GM23338 (cell line): ENCODE measurements around the gene KCNT2. TPM values are rescaled to one million over a fixed set of nuclear protein-coding genes. Genes with fewer than 3 reads are reported as not detected.
A peak's percentile ranks its signal among the peaks of the same experiment; 100 is the strongest.

Source experiments
- ATAC-seq: fragments of 200-7000 bp; cut with Tn5 transposase; 3 replicates; pipeline ENCODE4 v1.9.1; 2020
- DNase-seq: peaks from one replicate; pipeline ENCODE4 v3.0.0-alpha.2; 2015; ENCODE audit warnings: low spot score
- H2AFZ ChIP-seq: fragments of 200-600 bp; sonication (generic); 2 replicates; pipeline ENCODE4 v1.8.0; 2016; ENCODE audit warnings: antibody characterized with exemption, mild to moderate bottlenecking, moderate library complexity
- H3F3A ChIP-seq: fragments of 200-600 bp; sonication (generic); replicated peaks from 2 replicates; pipeline ENCODE4 v1.8.0; 2017; ENCODE audit warnings: antibody characterized with exemption, mixed run types, low read depth
- H3K27ac ChIP-seq: fragments of 200-600 bp; sonication (generic); 2 replicates; pipeline ENCODE4 v1.6.1; 2016; ENCODE audit warnings: low read depth
- H3K27me3 ChIP-seq: fragments of 200-600 bp; sonication (generic); 2 replicates; pipeline ENCODE4 v1.8.0; 2016; ENCODE audit warnings: mild to moderate bottlenecking, mixed run types, moderate library complexity; ENCODE audit not compliant: insufficient read depth
- H3K36me3 ChIP-seq: fragments of 200-600 bp; sonication (generic); 2 replicates; pipeline ENCODE4 v1.8.0; 2016; ENCODE audit warnings: mild to moderate bottlenecking; ENCODE audit not compliant: insufficient read depth
- H3K4me1 ChIP-seq: fragments of 200-600 bp; sonication (generic); 2 replicates; pipeline ENCODE4 v1.8.0; 2016; ENCODE audit warnings: mild to moderate bottlenecking, moderate library complexity; ENCODE audit not compliant: insufficient read depth
- H3K4me2 ChIP-seq: fragments of 200-600 bp; sonication (generic); 2 replicates; pipeline ENCODE4 v1.7.1; 2017; ENCODE audit warnings: mixed run types
- H3K4me3 ChIP-seq: fragments of 200-600 bp; sonication (generic); 2 replicates; pipeline ENCODE4 v1.6.1; 2016; ENCODE audit warnings: mixed run types
- H3K79me2 ChIP-seq: fragments of 200-600 bp; sonication (generic); replicated peaks from 2 replicates; pipeline ENCODE4 v1.8.0; 2017; ENCODE audit warnings: mild to moderate bottlenecking; ENCODE audit not compliant: insufficient read depth
- H3K9me2 ChIP-seq: fragments of 200-600 bp; sonication (generic); 2 replicates; pipeline ENCODE4 v1.8.0; 2017; ENCODE audit not compliant: insufficient read depth
- H4K20me1 ChIP-seq: fragments of 200-600 bp; sonication (generic); replicated peaks from 2 replicates; pipeline ENCODE4 v1.8.0; 2017; ENCODE audit warnings: mild to moderate bottlenecking; ENCODE audit not compliant: insufficient read depth
- H3K27ac Mint-ChIP-seq: 2 replicates; pipeline ENCODE4 v1.8.0; 2020; ENCODE audit warnings: inconsistent platforms, mild to moderate bottlenecking, moderate library complexity, mixed read lengths
- H3K27me3 Mint-ChIP-seq: 3 replicates; pipeline ENCODE4 v1.8.0; 2022; ENCODE audit warnings: low read depth, mild to moderate bottlenecking, moderate library complexity, mixed read lengths, inconsistent platforms; ENCODE audit not compliant: insufficient read depth, poor library complexity
- H3K36me3 Mint-ChIP-seq: 3 replicates; pipeline ENCODE4 v1.8.0; 2021; ENCODE audit warnings: low read depth, mild to moderate bottlenecking, inconsistent platforms, moderate library complexity, mixed read lengths
- H3K4me1 Mint-ChIP-seq: 3 replicates; pipeline ENCODE4 v1.8.0; 2020; ENCODE audit warnings: mild to moderate bottlenecking, inconsistent platforms, mixed read lengths
- H3K4me3 Mint-ChIP-seq: 3 replicates; pipeline ENCODE4 v1.8.0; 2021; ENCODE audit warnings: moderate library complexity, mild to moderate bottlenecking, inconsistent platforms, mixed read lengths
- H3K9me3 Mint-ChIP-seq: 3 replicates; pipeline ENCODE4 v1.8.0; 2020; ENCODE audit warnings: moderate library complexity, mild to moderate bottlenecking, inconsistent platforms, mixed read lengths
- CREB1 ChIP-seq: fragments of 250-450 bp; sonication (Bioruptor Pico); IDR thresholded peaks from 2 replicates; pipeline ENCODE4 v1.5.0; 2020; ENCODE audit warnings: low read depth, mild to moderate bottlenecking, moderate library complexity
- CTCF ChIP-seq, 2 experiments: fragments of 200-600 bp in 1 of 2; sonication (generic) in 1 of 2; conservative IDR thresholded peaks; 2 replicates each; pipeline versions ENCODE4 v1.5.1 to v1.6.1; 2016 to 2017; ENCODE audit warnings: antibody characterized with exemption in 2 of 2, low read depth in 2 of 2, mild to moderate bottlenecking in 2 of 2, moderate library complexity in 1 of 2
- EZH2 ChIP-seq: fragments of 200-600 bp; sonication (generic); IDR thresholded peaks from one replicate; pipeline ENCODE4 v1.8.0; 2017; ENCODE audit warnings: antibody characterized with exemption, mild to moderate bottlenecking, low read depth; ENCODE audit not compliant: unreplicated experiment
- EZH2phosphoT487 ChIP-seq: fragments of 200-600 bp; sonication (generic); IDR thresholded peaks from one replicate; pipeline ENCODE4 v1.8.1; 2018; ENCODE audit warnings: antibody characterized with exemption; ENCODE audit not compliant: unreplicated experiment
- JUNB ChIP-seq: IDR thresholded peaks from one replicate; pipeline ENCODE4 v1.6.1; 2016; ENCODE audit warnings: antibody characterized with exemption; ENCODE audit not compliant: unreplicated experiment
- NANOG ChIP-seq: IDR thresholded peaks from 2 replicates; pipeline ENCODE4 v1.6.1; 2016; ENCODE audit warnings: antibody characterized with exemption, borderline replicate concordance
- POLR2AphosphoS5 ChIP-seq: IDR thresholded peaks from 2 replicates; pipeline ENCODE4 v1.6.1; 2016; ENCODE audit warnings: antibody characterized with exemption, low read depth
- ZNF114 ChIP-seq: fragments of 250-450 bp; sonication (Bioruptor Pico); IDR thresholded peaks from 2 replicates; pipeline ENCODE4 v1.5.0; 2020; ENCODE audit warnings: mild to moderate bottlenecking, moderate library complexity
- ZNF331 ChIP-seq: fragments of 250-450 bp; sonication (Bioruptor Pico); IDR thresholded peaks from 2 replicates; pipeline ENCODE4 v1.5.0; 2020; ENCODE audit warnings: low read depth, mild to moderate bottlenecking, moderate library complexity
- ZNF462 ChIP-seq: fragments of 250-450 bp; sonication (Bioruptor Pico); IDR thresholded peaks from 2 replicates; pipeline ENCODE4 v1.5.0; 2020; ENCODE audit warnings: mild to moderate bottlenecking, moderate library complexity
- polyA plus RNA-seq: library from polyadenylated mRNA; unstranded; fragments of >200 nt; fragmentation: Nextera tagmentation; extraction: Ambion mirVana; gene quantifications from 2 replicates; pipeline ENCODE4 v1.2.1, GENCODE V29; 2016
- total RNA-seq: library from RNA; depleted of rRNA; stranded (reverse); fragments of >200 nt; shearing (Covaris generic); gene quantifications from 2 replicates; pipeline ENCODE4 v1.2.3, GENCODE V29; 2014
- TF ChIP-seq, protein P1 (sequence below): IDR thresholded peaks from one replicate; pipeline ENCODE4 v1.6.1; 2018; ENCODE audit warnings: antibody characterized with exemption; ENCODE audit not compliant: unreplicated experiment

KCNT2 gene
- total and polyA plus RNA-seq, 2 experiments from 2014 or later, result 5.4 to 13.4 TPM

- peaks cover 3% of the 10 kb centered on the region; the same call in 2 of the 3 replicates for H3K36me3 Mint-ChIP-seq
- peaks cover 6% of the 10 kb centered on the region for H3K27me3 Mint-ChIP-seq
- peak; percentile 59 for ATAC-seq
- Histone ChIP-seq H3K9me2 (no peaks in the 10 kb centered on the region), H4K20me1 (peaks cover 13% of the 10 kb centered on the region), H3F3A (no peaks in the 10 kb centered on the region), H3K79me2 (peaks cover 49% of the 10 kb centered on the region), H3K27me3 (no peaks in the 10 kb centered on the region), H3K4me3 (no peak overlapping the region), H3K4me2 (no peak overlapping the region), H3K27ac (no peak overlapping the region), H2AFZ (no peak overlapping the region), H3K4me1 (no peaks in the 10 kb centered on the region), H3K36me3 (no peaks in the 10 kb centered on the region)
- no peak overlapping the region for H3K27ac Mint-ChIP-seq
- no peak overlapping the region for H3K4me3 Mint-ChIP-seq
- peaks cover 14% of the 10 kb centered on the region for H3K4me1 Mint-ChIP-seq
- no peak for TF ChIP-seq JUNB
- no peak for TF ChIP-seq EZH2phosphoT487
- TF ChIP-seq CTCF (conservative IDR thresholded peaks at IDR 0.05; ENCODE audit: low read depth in 2 of 2), result no peak
- no peak for TF ChIP-seq ZNF331 (CRISPR knock-in tag)
- TF ChIP-seq, protein P1, sequence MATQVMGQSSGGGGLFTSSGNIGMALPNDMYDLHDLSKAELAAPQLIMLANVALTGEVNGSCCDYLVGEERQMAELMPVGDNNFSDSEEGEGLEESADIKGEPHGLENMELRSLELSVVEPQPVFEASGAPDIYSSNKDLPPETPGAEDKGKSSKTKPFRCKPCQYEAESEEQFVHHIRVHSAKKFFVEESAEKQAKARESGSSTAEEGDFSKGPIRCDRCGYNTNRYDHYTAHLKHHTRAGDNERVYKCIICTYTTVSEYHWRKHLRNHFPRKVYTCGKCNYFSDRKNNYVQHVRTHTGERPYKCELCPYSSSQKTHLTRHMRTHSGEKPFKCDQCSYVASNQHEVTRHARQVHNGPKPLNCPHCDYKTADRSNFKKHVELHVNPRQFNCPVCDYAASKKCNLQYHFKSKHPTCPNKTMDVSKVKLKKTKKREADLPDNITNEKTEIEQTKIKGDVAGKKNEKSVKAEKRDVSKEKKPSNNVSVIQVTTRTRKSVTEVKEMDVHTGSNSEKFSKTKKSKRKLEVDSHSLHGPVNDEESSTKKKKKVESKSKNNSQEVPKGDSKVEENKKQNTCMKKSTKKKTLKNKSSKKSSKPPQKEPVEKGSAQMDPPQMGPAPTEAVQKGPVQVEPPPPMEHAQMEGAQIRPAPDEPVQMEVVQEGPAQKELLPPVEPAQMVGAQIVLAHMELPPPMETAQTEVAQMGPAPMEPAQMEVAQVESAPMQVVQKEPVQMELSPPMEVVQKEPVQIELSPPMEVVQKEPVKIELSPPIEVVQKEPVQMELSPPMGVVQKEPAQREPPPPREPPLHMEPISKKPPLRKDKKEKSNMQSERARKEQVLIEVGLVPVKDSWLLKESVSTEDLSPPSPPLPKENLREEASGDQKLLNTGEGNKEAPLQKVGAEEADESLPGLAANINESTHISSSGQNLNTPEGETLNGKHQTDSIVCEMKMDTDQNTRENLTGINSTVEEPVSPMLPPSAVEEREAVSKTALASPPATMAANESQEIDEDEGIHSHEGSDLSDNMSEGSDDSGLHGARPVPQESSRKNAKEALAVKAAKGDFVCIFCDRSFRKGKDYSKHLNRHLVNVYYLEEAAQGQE, result no peak
- TF ChIP-seq CREB1 (CRISPR knock-in tag), result no peak
- TF ChIP-seq ZNF114 (CRISPR knock-in tag), result no peak
- TF ChIP-seq POLR2AphosphoS5, result no peak
- no peak for TF ChIP-seq NANOG
- TF ChIP-seq EZH2, result no peak
- DNase-seq, result peak; percentile 8
- no peaks in the 10 kb centered on the region; the same call in 2 of the 3 replicates for H3K9me3 Mint-ChIP-seq
These were observed 92.3 kb downstream of the KCNT2 start for GRCh38 chr1:196515904-196516303.

DNA sequence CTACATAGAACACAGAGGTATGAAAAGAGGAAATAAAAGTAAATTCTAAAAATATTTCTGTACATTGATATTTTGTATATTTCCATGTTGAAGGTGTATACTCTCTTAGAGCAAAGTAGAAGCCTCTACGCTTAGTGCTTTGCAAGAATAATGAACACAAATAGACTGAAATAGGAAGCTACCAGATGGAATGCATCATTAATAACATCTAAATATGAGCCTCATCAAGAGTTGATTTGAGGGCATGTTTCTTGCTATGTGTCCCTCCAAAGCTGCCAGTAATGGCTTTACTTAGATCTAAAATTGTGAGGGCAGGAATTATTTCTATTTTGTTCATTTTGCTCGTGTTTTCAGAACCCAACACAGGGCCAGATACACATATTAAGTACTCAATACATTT lies 94.4 kb downstream of the KCNT2 start:
- no peaks in the 10 kb centered on the region for H3K36me3 ChIP-seq
- TF ChIP-seq CREB1 (CRISPR knock-in tag) (no peak), JUNB (no peak), EZH2 (no peak), ZNF462 (CRISPR knock-in tag) (no peak), ZNF114 (CRISPR knock-in tag) (no peak), NANOG (no peak)

More for the DNA sequence above, 94.4 kb downstream of the KCNT2 start:
- H3K27ac ChIP-seq, result no peak overlapping the region
- ATAC-seq (no peak), DNase-seq (no peak)
- H3K4me1 ChIP-seq, result no peaks in the 10 kb centered on the region
- H2AFZ ChIP-seq, result no peak overlapping the region
- peaks cover 39% of the 10 kb centered on the region for H3K79me2 ChIP-seq
- peaks cover 6% of the 10 kb centered on the region for H3K27me3 Mint-ChIP-seq
- H3K4me1 Mint-ChIP-seq, result peaks cover 14% of the 10 kb centered on the region
- no peaks in the 10 kb centered on the region for H3F3A ChIP-seq
- no peaks in the 10 kb centered on the region for H3K27me3 ChIP-seq
- H3K9me3 Mint-ChIP-seq, result no peaks in the 10 kb centered on the region
- H3K4me3 Mint-ChIP-seq, result no peak overlapping the region
- no peak overlapping the region for H3K4me3 ChIP-seq
- H3K4me2 ChIP-seq, result no peak overlapping the region
- peaks cover 18% of the 10 kb centered on the region for H4K20me1 ChIP-seq
- H3K27ac Mint-ChIP-seq, result no peak overlapping the region; the same call in 1 of the 2 replicates
- H3K36me3 Mint-ChIP-seq, result no peaks in the 10 kb centered on the region; the same call in 2 of the 3 replicates
- H3K9me2 ChIP-seq, result no peaks in the 10 kb centered on the region
